SK-N-SH (cell line): ENCODE data around the gene SLC26A11. TPM values are rescaled to one million over a fixed set of nuclear protein-coding genes. Genes with fewer than 3 reads are reported as not detected.

Experiments
- CTCF ChIA-PET: fragments of 300-600, 350-600 bp; formaldehyde crosslinking; extraction: SDS; loops from one replicate; lab custom pipeline; 2021; lab: Yijun Ruan, JAX
- POLR2A ChIA-PET: fragments of 350-600 bp; sonication (Branson Sonifier 250); formaldehyde crosslinking; extraction: SDS; loops from one replicate; lab custom pipeline; 2020; ENCODE audit warnings: antibody characterized with exemption, inconsistent platforms; lab: Yijun Ruan, JAX
- DNase-seq: peaks from one replicate; pipeline ENCODE4 v3.0.0; 2012
- H2AFZ ChIP-seq: fragments of 200-600 bp; sonication (generic); 2 replicates; pipeline ENCODE4 v1.8.1; 2016; ENCODE audit warnings: antibody characterized with exemption, mild to moderate bottlenecking, low read depth
- H3F3A ChIP-seq: fragments of 200-600 bp; sonication (generic); replicated peaks from 2 replicates; pipeline ENCODE3; 2016; ENCODE audit warnings: antibody characterized with exemption, mild to moderate bottlenecking; ENCODE audit not compliant: insufficient read depth
- H3K27ac ChIP-seq, 2 experiments: fragments of 200-500 bp in 1 of 2; fragments of 200-600 bp in 1 of 2; sonication (Bioruptor generic) in 1 of 2; sonication (generic), shearing (Covaris generic) in 1 of 2; 2 replicates each; pipeline versions ENCODE4 v1.5.1 to v1.6.1; 2014 to 2016; ENCODE audit warnings: low read depth in 2 of 2, inconsistent platforms in 1 of 2, low read length in 1 of 2, mild to moderate bottlenecking in 1 of 2, mixed read lengths in 1 of 2
- H3K27me3 ChIP-seq: fragments of 200-600 bp; sonication (generic), shearing (Covaris generic); 2 replicates; pipeline ENCODE4 v1.6.1; 2016; ENCODE audit warnings: mixed run types; ENCODE audit not compliant: insufficient read depth
- H3K36me3 ChIP-seq, 2 experiments: fragments of 200-500 bp in 1 of 2; fragments of 200-600 bp in 1 of 2; sonication (Bioruptor generic) in 1 of 2; sonication (generic) in 1 of 2; replicated peaks in 1 of 2; 2 replicates each; pipeline versions ENCODE3 to v1.5.1; 2014 to 2016; ENCODE audit warnings: low read length in 1 of 2, mild to moderate bottlenecking in 1 of 2; ENCODE audit not compliant: insufficient read depth in 2 of 2, control insufficient read depth in 1 of 2
- H3K4me1 ChIP-seq, 2 experiments: fragments of 200-500 bp in 1 of 2; fragments of 200-600 bp in 1 of 2; sonication (Bioruptor generic) in 1 of 2; sonication (generic), shearing (Covaris generic) in 1 of 2; 2 replicates each; pipeline versions ENCODE4 v1.5.1 to v1.6.1; 2014 to 2016; ENCODE audit warnings: low read depth in 1 of 2, low read length in 1 of 2, mixed run types in 1 of 2; ENCODE audit not compliant: insufficient read depth in 2 of 2, control insufficient read depth in 1 of 2
- H3K4me2 ChIP-seq: fragments of 200-600 bp; sonication (generic), shearing (Covaris generic); 2 replicates; pipeline ENCODE4 v1.6.1; 2017; ENCODE audit warnings: mixed run types
- H3K4me3 ChIP-seq, 2 experiments: fragments of 200-500 bp in 1 of 2; fragments of 200-600 bp in 1 of 2; sonication (Bioruptor generic) in 1 of 2; sonication (generic), shearing (Covaris generic) in 1 of 2; 2 replicates each; pipeline versions ENCODE4 v1.5.1 to v1.8.1; 2014 to 2016; ENCODE audit warnings: low read depth in 2 of 2, inconsistent platforms in 1 of 2, low read length in 1 of 2, mild to moderate bottlenecking in 1 of 2, mixed read lengths in 1 of 2, moderate library complexity in 1 of 2
- H3K79me2 ChIP-seq: fragments of 200-600 bp; sonication (generic); 2 replicates; pipeline ENCODE4 v1.8.1; 2017; ENCODE audit warnings: mild to moderate bottlenecking; ENCODE audit not compliant: insufficient read depth
- H3K9ac ChIP-seq: fragments of 200-600 bp; sonication (generic); 2 replicates; pipeline ENCODE4 v1.6.1; 2017; ENCODE audit warnings: mixed run types
- H3K9me2 ChIP-seq: fragments of 200-600 bp; sonication (generic); 2 replicates; pipeline ENCODE4 v1.6.1; 2017; ENCODE audit warnings: mixed run types
- H3K9me3 ChIP-seq: fragments of 200-600 bp; sonication (generic); 2 replicates; pipeline ENCODE4 v1.6.1; 2017; ENCODE audit warnings: mixed run types, mild to moderate bottlenecking, moderate library complexity
- H4K20me1 ChIP-seq: fragments of 200-600 bp; sonication (generic); 2 replicates; pipeline ENCODE4 v1.6.1; 2017; ENCODE audit warnings: mild to moderate bottlenecking, mixed run types; ENCODE audit not compliant: insufficient read depth
- CHD2 ChIP-seq: fragments of 150-350 bp; IDR thresholded peaks from 2 replicates; pipeline ENCODE4 v1.6.1; 2018; ENCODE audit warnings: low read length; ENCODE audit not compliant: partially characterized antibody
- CTCF ChIP-seq: fragments of 200-600 bp; sonication (generic); IDR thresholded peaks from 2 replicates; pipeline ENCODE4 v1.6.1; 2017; ENCODE audit warnings: antibody characterized with exemption, mild to moderate bottlenecking, moderate library complexity
- EP300 ChIP-seq, 2 experiments: IDR thresholded peaks; 2 replicates each; pipeline versions ENCODE4 v1.4.0 to v1.6.1; 2012; ENCODE audit warnings: borderline replicate concordance in 1 of 2, low read depth in 1 of 2, low read length in 1 of 2
- FOSL2 ChIP-seq: IDR thresholded peaks from 2 replicates; pipeline ENCODE4 v1.4.0; 2012; ENCODE audit warnings: low read depth, mild to moderate bottlenecking, moderate library complexity, borderline replicate concordance
- FOXM1 ChIP-seq: IDR thresholded peaks from 2 replicates; pipeline ENCODE4 v1.4.0; 2012; ENCODE audit warnings: low read depth, mild to moderate bottlenecking
- GATA2 ChIP-seq: sonication (generic); formaldehyde crosslinking; IDR thresholded peaks from 2 replicates; pipeline ENCODE4 v1.5.0; 2020; ENCODE audit warnings: mild to moderate bottlenecking, missing genetic modification reagents
- MEF2A ChIP-seq: IDR thresholded peaks from 2 replicates; pipeline ENCODE4 v1.4.0; 2012; ENCODE audit warnings: low read depth, borderline replicate concordance
- NFIC ChIP-seq: IDR thresholded peaks from 2 replicates; pipeline ENCODE4 v1.4.0; 2012; ENCODE audit warnings: borderline replicate concordance
- PBX3 ChIP-seq: IDR thresholded peaks from 2 replicates; pipeline ENCODE4; 2012
- RAD21 ChIP-seq: IDR thresholded peaks from 2 replicates; pipeline ENCODE4 v1.6.1; 2012; ENCODE audit warnings: mild to moderate bottlenecking, low read length
- RFX5 ChIP-seq: IDR thresholded peaks from 2 replicates; pipeline ENCODE4 v1.6.1; 2012; ENCODE audit warnings: mild to moderate bottlenecking, improper control_type of control experiment, low read length
- RXRA ChIP-seq: IDR thresholded peaks from 2 replicates; pipeline ENCODE4 v1.4.0; 2012; ENCODE audit warnings: low read depth, mild to moderate bottlenecking, borderline replicate concordance
- TCF12 ChIP-seq: IDR thresholded peaks from 2 replicates; pipeline ENCODE4 v1.4.0; 2012
- TEAD4 ChIP-seq: IDR thresholded peaks from 2 replicates; pipeline ENCODE4 v1.4.0; 2012; ENCODE audit warnings: mild to moderate bottlenecking, borderline replicate concordance; ENCODE audit not compliant: insufficient read depth
- USF1 ChIP-seq: IDR thresholded peaks from 2 replicates; pipeline ENCODE4 v1.4.0; 2012; ENCODE audit warnings: low read depth, borderline replicate concordance
- WGBS: methylation state at CpG from one replicate; pipeline ENCODE4 v1.1.6; 2017; ENCODE audit warnings: low lambda C conversion rate; 5-methylcytosine and 5-hydroxymethylcytosine counted together
- polyA plus RNA-seq, 3 experiments: library from polyadenylated mRNA; depleted of rRNA; stranded (reverse); fragments of >200 nt; gene quantifications; 2 replicates each; pipeline ENCODE4 v1.2.3, GENCODE V29; 2012

The SLC26A11 gene
- polyA plus RNA-seq, 1 of the 3 experiments (the other 2 are of a cell fraction), result 35.9 TPM

- Histone ChIP-seq H4K20me1 (no peaks in the 10 kb centered on the region), H2AFZ (no peak overlapping the region), H3K4me3 (no peak overlapping the region), H3F3A (peaks cover 3% of the 10 kb centered on the region), H3K27ac (no peak overlapping the region), H3K79me2 (no peaks in the 10 kb centered on the region), H3K36me3 (peaks cover 5 to 12% of the 10 kb centered on the region in 2 experiments), H3K9ac (no peak overlapping the region), H3K9me2 (no peaks in the 10 kb centered on the region), H3K4me2 (no peak overlapping the region), H3K4me1 (no peaks in the 10 kb centered on the region), H3K9me3 (no peaks in the 10 kb centered on the region), H3K27me3 (no peaks in the 10 kb centered on the region)
- DNase-seq, result peak; percentile 34
- 96% methylated on average over 7 of the region's 23 CpGs for WGBS
- POLR2A ChIA-PET, result no interaction called here
- TF ChIP-seq TEAD4, result no peak
- no peak for TF ChIP-seq MEF2A
- TF ChIP-seq CHD2, result no peak
- no peak for TF ChIP-seq FOSL2
- TF ChIP-seq RXRA, result no peak
- no peak for TF ChIP-seq USF1
- TF ChIP-seq GATA2 (CRISPR knock-in tag), result no peak
- TF ChIP-seq EP300 (IDR thresholded peaks at IDR 0.05; ENCODE audit: borderline replicate concordance in 1 of 2, low read depth in 1 of 2, low read length in 1 of 2), result no peak
- TF ChIP-seq TCF12, result no peak
- no peak for TF ChIP-seq CTCF
- TF ChIP-seq RFX5, result no peak
- TF ChIP-seq FOXM1, result no peak
- TF ChIP-seq RAD21, result no peak
- no peak for TF ChIP-seq PBX3
- TF ChIP-seq NFIC, result no peak
- CTCF ChIA-PET, result interaction anchor here (1.5 kb wide), 1 partner anchor 166 kb away, joined by 4 read pairs; no protein-coding TSS in a partner anchor
These were observed 28.0 kb downstream of the SLC26A11 start for GRCh38 chr17:80248001-80248893.
